Cerebellar nuclear complex (tissue), 1 donor: Measurements from ENCODE around the gene ARL8B.
"Not testable (repeated sequence)": the region's sequence is repeated elsewhere in the genome, so short reads cannot be mapped to it uniquely, and the experiment has no call there.

ENCODE experiments used
- DNase-seq, 2 experiments: peaks; one replicate each; lab custom pipeline; 2025; lab: John Stamatoyannopoulos, UW

The ARL8B gene

GRCh38 chr3:5122030-5122740, at the start of gene ARL8B:
ARL8B (plus strand) TSS chr3:5122292; CDS start chr3:5122466, 174 bp downstream.
- peak in 1 of 2 experiments; percentile 17 for DNase-seq

GRCh38 chr3:5073374-5074085, 48.6 kb upstream of the ARL8B start:
- no peak for DNase-seq

- DNase-seq, result no peak
Observed at GRCh38 chr3:5078151-5078550, 43.9 kb upstream of the ARL8B start.

- DNase-seq, result no peak
Observed at GRCh38 chr3:5079761-5080160, 42.3 kb upstream of the ARL8B start.

GRCh38 chr3:5080779-5081550, 41.1 kb upstream of the ARL8B start:
- DNase-seq, result no peak

- DNase-seq, result not testable (repeated sequence)
Observed at GRCh38 chr3:5081973-5082788, 39.9 kb upstream of the ARL8B start.

- DNase-seq, result no peak
Observed at GRCh38 chr3:5082789-5083115, 39.3 kb upstream of the ARL8B start.

GRCh38 chr3:5084224-5084623, 37.9 kb upstream of the ARL8B start:
- DNase-seq, result no peak

- DNase-seq, result no peak
Observed at GRCh38 chr3:5086708-5087107, 35.4 kb upstream of the ARL8B start.

GRCh38 chr3:5087209-5087608, 34.9 kb upstream of the ARL8B start:
- no peak for DNase-seq

- DNase-seq, result no peak
Observed at GRCh38 chr3:5090197-5090596, 31.9 kb upstream of the ARL8B start.

GRCh38 chr3:5092018-5092417, 30.1 kb upstream of the ARL8B start:
- DNase-seq, result no peak

GRCh38 chr3:5093731-5094130, 28.4 kb upstream of the ARL8B start:
- DNase-seq, result no peak

GRCh38 chr3:5095886-5096285, 26.2 kb upstream of the ARL8B start:
- no peak for DNase-seq

- no peak for DNase-seq
Observed at GRCh38 chr3:5096336-5097008, 25.6 kb upstream of the ARL8B start.

- no peak for DNase-seq
Observed at GRCh38 chr3:5098346-5098745, 23.7 kb upstream of the ARL8B start.

- no peak for DNase-seq
Observed at GRCh38 chr3:5102532-5102931, 19.6 kb upstream of the ARL8B start.

- no peak for DNase-seq
Observed at GRCh38 chr3:5103743-5104142, 18.3 kb upstream of the ARL8B start.

GRCh38 chr3:5105050-5105449, 17.0 kb upstream of the ARL8B start:
- DNase-seq, result no peak

GRCh38 chr3:5106371-5106770, 15.7 kb upstream of the ARL8B start:
- not testable (repeated sequence) for DNase-seq

- not testable (repeated sequence) for DNase-seq
Observed at GRCh38 chr3:5106933-5107334, 15.2 kb upstream of the ARL8B start.
